AG09309 (cell line): ENCODE measurements around the gene SLC16A3.
A peak's percentile ranks its signal among the peaks of the same experiment; 100 is the strongest.

Experiments used
- DNase-seq: peaks from one replicate; pipeline ENCODE4 v3.0.0-alpha.2; 2010; ENCODE audit warnings: low read depth
- H3K4me3 ChIP-seq: 2 replicates; pipeline ENCODE4 v1.5.1; 2011; ENCODE audit warnings: mild to moderate bottlenecking, low read depth, low read length, moderate library complexity; ENCODE audit not compliant: control insufficient read depth
- CTCF ChIP-seq: IDR thresholded peaks from 2 replicates; pipeline ENCODE4 v1.5.1; 2011; ENCODE audit warnings: mild to moderate bottlenecking, low read depth, low read length, inconsistent platforms; ENCODE audit not compliant: insufficient read depth, control insufficient read depth; ENCODE audit errors: missing control alignments

Gene SLC16A3

GRCh38 chr17:82215095-82215971 is 13.5 kb upstream of the SLC16A3 start:
- no peak for DNase-seq
- no peak overlapping the region for H3K4me3 ChIP-seq
- TF ChIP-seq CTCF = no peak

GRCh38 chr17:82215972-82216300 is 12.9 kb upstream of the SLC16A3 start:
- no peak for TF ChIP-seq CTCF
- H3K4me3 ChIP-seq = no peak overlapping the region
- no peak for DNase-seq

GRCh38 chr17:82216301-82217119 is 12.3 kb upstream of the SLC16A3 start:
- DNase-seq = peak; percentile 84
- no peak overlapping the region for H3K4me3 ChIP-seq
- no peak for TF ChIP-seq CTCF

GRCh38 chr17:82217120-82217529 is 11.7 kb upstream of the SLC16A3 start:
- no peak for DNase-seq
- TF ChIP-seq CTCF = no peak
- no peak overlapping the region for H3K4me3 ChIP-seq

- H3K4me3 ChIP-seq = no peak overlapping the region
- no peak for TF ChIP-seq CTCF
- DNase-seq = peak; percentile 81
Observed at GRCh38 chr17:82217530-82218204, 11.2 kb upstream of the SLC16A3 start.

GRCh38 chr17:82218349-82219075 is 10.3 kb upstream of the SLC16A3 start:
- TF ChIP-seq CTCF = no peak
- no peak for DNase-seq
- H3K4me3 ChIP-seq = no peak overlapping the region
